HG03460 (cell line): ENCODE measurements around the gene DROSHA.
"Not testable (repeated sequence)": the region's sequence is repeated elsewhere in the genome, so short reads cannot be mapped to it uniquely, and the experiment has no call there.

Experiments
- ATAC-seq: cut with Tn5 transposase; IDR thresholded peaks from one replicate; pipeline ENCODE4 v1.9.1; 2021; ENCODE audit not compliant: unreplicated experiment

The DROSHA gene

GRCh38 chr5:31421806-31422586 is 109.9 kb downstream of the DROSHA start:
- ATAC-seq = no peak

- ATAC-seq = no peak
Measured at GRCh38 chr5:31417512-31417911, 114.4 kb downstream of the DROSHA start.

GRCh38 chr5:31416547-31416946 is 115.3 kb downstream of the DROSHA start:
- ATAC-seq = no peak

GRCh38 chr5:31415960-31416359 is 115.9 kb downstream of the DROSHA start:
- no peak for ATAC-seq

- no peak for ATAC-seq
Measured at GRCh38 chr5:31415009-31415923, 116.6 kb downstream of the DROSHA start.

- ATAC-seq = no peak
Measured at GRCh38 chr5:31413030-31413812, 118.7 kb downstream of the DROSHA start.

- ATAC-seq = no peak
Measured at GRCh38 chr5:31412324-31412723, 119.6 kb downstream of the DROSHA start.

GRCh38 chr5:31410089-31410488 is 121.8 kb downstream of the DROSHA start:
- no peak for ATAC-seq

- ATAC-seq = no peak
Measured at GRCh38 chr5:31408814-31409213, 123.1 kb downstream of the DROSHA start.

GRCh38 chr5:31407921-31408693 is 123.8 kb downstream of the DROSHA start:
- ATAC-seq = no peak

GRCh38 chr5:31404325-31404724 is 127.6 kb downstream of the DROSHA start:
- ATAC-seq = no peak

- no peak for ATAC-seq
Measured at GRCh38 chr5:31401691-31402090, 130.2 kb downstream of the DROSHA start.

- no peak for ATAC-seq
Measured at GRCh38 chr5:31397926-31398557, 133.9 kb downstream of the DROSHA start.

GRCh38 chr5:31396611-31397295 is 135.1 kb downstream of the DROSHA start:
- ATAC-seq = no peak

GRCh38 chr5:31395450-31396045 is 136.3 kb downstream of the DROSHA start:
- ATAC-seq = not testable (repeated sequence)

GRCh38 chr5:31393126-31393525 is 138.8 kb downstream of the DROSHA start:
- ATAC-seq = no peak

- no peak for ATAC-seq
Measured at GRCh38 chr5:31392061-31392460, 139.8 kb downstream of the DROSHA start.

- no peak for ATAC-seq
Measured at GRCh38 chr5:31390256-31390655, 141.6 kb downstream of the DROSHA start.
